ENCODE results near the gene NSFL1C.
"Not testable (repeated sequence)": the region's sequence is repeated elsewhere in the genome, so short reads cannot be mapped to it uniquely, and the experiment has no call there.

The NSFL1C gene

GRCh38 chr20:1466211-1467081, at the start of gene NSFL1C:
TSS of gene NSFL1C (minus strand) at chr20:1466849. CDS start at chr20:1466824, 25 bp downstream.
- DNase-seq, result peak; percentile 53

- no peak for DNase-seq
Observed at GRCh38 chr20:1513801-1514200, 47.2 kb upstream of the NSFL1C start.

- DNase-seq, result no peak
Observed at GRCh38 chr20:1509237-1509636, 42.6 kb upstream of the NSFL1C start.

GRCh38 chr20:1508574-1508973, 41.9 kb upstream of the NSFL1C start:
- no peak for DNase-seq

GRCh38 chr20:1507276-1507675, 40.6 kb upstream of the NSFL1C start:
- no peak for DNase-seq

- DNase-seq, result no peak
Observed at GRCh38 chr20:1505871-1506270, 39.2 kb upstream of the NSFL1C start.

GRCh38 chr20:1505361-1505760, 38.7 kb upstream of the NSFL1C start:
- no peak for DNase-seq

- peak; percentile 22 for DNase-seq
Observed at GRCh38 chr20:1503564-1504227, 37.0 kb upstream of the NSFL1C start.

GRCh38 chr20:1500496-1500895, 33.8 kb upstream of the NSFL1C start:
- DNase-seq, result no peak

GRCh38 chr20:1499528-1500420, 33.1 kb upstream of the NSFL1C start:
- DNase-seq, result no peak

GRCh38 chr20:1497371-1497770, 30.7 kb upstream of the NSFL1C start:
- DNase-seq, result not testable (repeated sequence)

GRCh38 chr20:1496930-1497329, 30.3 kb upstream of the NSFL1C start:
- no peak for DNase-seq

- no peak for DNase-seq
Observed at GRCh38 chr20:1494436-1494835, 27.8 kb upstream of the NSFL1C start.

GRCh38 chr20:1493536-1493935, 26.9 kb upstream of the NSFL1C start:
- DNase-seq, result no peak

GRCh38 chr20:1491860-1492642, 25.4 kb upstream of the NSFL1C start:
- DNase-seq, result no peak

GRCh38 chr20:1491281-1491840, 24.7 kb upstream of the NSFL1C start, which contains the start of gene SIRPB2:
TSS of gene SIRPB2 (minus strand) at chr20:1491420. CDS start at chr20:1491359, 61 bp downstream.
- no peak for DNase-seq

- no peak for DNase-seq
Observed at GRCh38 chr20:1490643-1491195, 24.1 kb upstream of the NSFL1C start.

GRCh38 chr20:1489764-1490436, 23.3 kb upstream of the NSFL1C start:
- no peak for DNase-seq

GRCh38 chr20:1489325-1489724, 22.7 kb upstream of the NSFL1C start:
- DNase-seq, result no peak

GRCh38 chr20:1486566-1486965, 19.9 kb upstream of the NSFL1C start:
- DNase-seq, result no peak

Measured in NCI-H2107 (cell line).